ENCODE measurements around the gene NAPA. TPM values are rescaled to one million over a fixed set of nuclear protein-coding genes. Genes with fewer than 3 reads are reported as not detected.
A peak's percentile ranks its signal among the peaks of the same experiment; 100 is the strongest.

Gene NAPA
- total RNA-seq, 2 donors from 2014 or later = 127 to 213 TPM

GRCh38 chr19:47492137-47492533 lies 22.7 kb downstream of the NAPA start:
- H3K9me3 ChIP-seq = no peaks in the 10 kb centered on the region
- peaks cover 67% of the 10 kb centered on the region for H3K36me3 ChIP-seq
- peaks cover 0 to 45% of the 10 kb centered on the region in 2 donors for H3K4me1 ChIP-seq
- TF ChIP-seq CTCF (IDR thresholded peaks at IDR 0.05) = no peak
- no peaks in the 10 kb centered on the region for H3K27me3 ChIP-seq
- no peak for DNase-seq (ENCODE audit: low spot score)
- no peak overlapping the region for H3K4me3 ChIP-seq
- H3K27ac ChIP-seq = peak overlapping the region; percentile 78 to 84

GRCh38 chr19:47491358-47492136 lies 23.3 kb downstream of the NAPA start:
- TF ChIP-seq CTCF (IDR thresholded peaks at IDR 0.05) = no peak
- DNase-seq (ENCODE audit: low spot score) = no peak
- no peaks in the 10 kb centered on the region for H3K27me3 ChIP-seq
- H3K4me1 ChIP-seq = peaks cover 0 to 43% of the 10 kb centered on the region in 2 donors
- peak overlapping the region; percentile 78 to 84 for H3K27ac ChIP-seq
- H3K9me3 ChIP-seq = no peaks in the 10 kb centered on the region
- H3K4me3 ChIP-seq = no peak overlapping the region
- H3K36me3 ChIP-seq = peaks cover 67% of the 10 kb centered on the region

- DNase-seq (ENCODE audit: low spot score) = no peak
- Histone ChIP-seq H3K9me3 (no peaks in the 10 kb centered on the region), H3K36me3 (peaks cover 60% of the 10 kb centered on the region), H3K4me1 (peaks cover 0 to 43% of the 10 kb centered on the region in 2 donors), H3K4me3 (no peak overlapping the region), H3K27me3 (no peaks in the 10 kb centered on the region), H3K27ac (no peak overlapping the region)
- no peak for TF ChIP-seq CTCF (IDR thresholded peaks at IDR 0.05)
These were observed 24.0 kb downstream of the NAPA start for GRCh38 chr19:47490847-47491246.

- TF ChIP-seq CTCF (IDR thresholded peaks at IDR 0.05) = no peak
- Histone ChIP-seq H3K27ac (no peak overlapping the region), H3K9me3 (no peaks in the 10 kb centered on the region), H3K36me3 (peaks cover 52% of the 10 kb centered on the region), H3K4me3 (no peak overlapping the region), H3K4me1 (peaks cover 0 to 40% of the 10 kb centered on the region in 2 donors), H3K27me3 (no peaks in the 10 kb centered on the region)
- DNase-seq (ENCODE audit: low spot score) = no peak
These were observed 24.8 kb downstream of the NAPA start for GRCh38 chr19:47490031-47490430.

GRCh38 chr19:47489072-47489914 lies 25.6 kb downstream of the NAPA start:
- H3K9me3 ChIP-seq = no peaks in the 10 kb centered on the region
- no peak for DNase-seq (ENCODE audit: low spot score)
- no peak overlapping the region for H3K4me3 ChIP-seq
- peaks cover 0 to 39% of the 10 kb centered on the region in 2 donors for H3K4me1 ChIP-seq
- no peak for TF ChIP-seq CTCF (IDR thresholded peaks at IDR 0.05)
- no peaks in the 10 kb centered on the region for H3K27me3 ChIP-seq
- H3K27ac ChIP-seq = no peak overlapping the region
- peaks cover 52% of the 10 kb centered on the region for H3K36me3 ChIP-seq

All from right atrium auricular region (tissue), 2 donors.